Measurements from ENCODE around the gene CD300A.

DNA sequence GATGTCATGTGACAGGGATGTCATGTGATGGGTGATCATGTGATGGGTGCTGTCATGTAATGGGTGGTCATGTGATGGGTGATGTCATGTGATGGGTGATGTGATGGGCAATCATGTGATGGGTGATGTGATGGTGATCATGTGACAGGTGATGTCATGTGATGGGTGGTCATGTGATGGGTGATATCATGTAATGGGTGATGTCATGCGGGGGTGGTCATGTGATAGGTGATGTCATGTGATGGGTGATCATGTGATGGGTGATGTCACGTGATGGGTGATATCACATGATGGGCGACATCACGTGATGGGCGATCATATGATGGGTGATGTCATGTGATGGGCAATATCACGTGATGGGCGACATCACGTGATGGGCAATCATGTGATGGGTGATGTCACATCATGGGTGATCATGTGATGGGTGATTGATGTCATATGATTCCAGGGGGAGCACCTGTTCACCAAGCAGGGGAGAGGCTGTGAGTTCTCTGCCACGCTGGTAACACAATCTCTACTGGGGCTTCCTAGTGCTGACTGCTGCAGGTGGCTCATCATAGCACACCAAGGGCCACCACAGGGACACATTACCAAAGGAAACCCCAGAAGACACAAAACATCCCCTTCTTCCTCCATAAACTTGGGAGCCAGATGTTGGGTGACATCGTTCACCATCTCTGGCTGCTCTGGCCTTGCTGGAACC, 48.3 kb downstream of the CD300A start:
- TF ChIP-seq GATA2 (IDR thresholded peaks at IDR 0.05; ENCODE audit: low read depth, low read length) (no peak), GATA3 (IDR thresholded peaks at IDR 0.05; ENCODE audit: low read depth, low read length) (no peak)
